ENCODE measurements around the gene CPS1.

The CPS1 gene

DNA sequence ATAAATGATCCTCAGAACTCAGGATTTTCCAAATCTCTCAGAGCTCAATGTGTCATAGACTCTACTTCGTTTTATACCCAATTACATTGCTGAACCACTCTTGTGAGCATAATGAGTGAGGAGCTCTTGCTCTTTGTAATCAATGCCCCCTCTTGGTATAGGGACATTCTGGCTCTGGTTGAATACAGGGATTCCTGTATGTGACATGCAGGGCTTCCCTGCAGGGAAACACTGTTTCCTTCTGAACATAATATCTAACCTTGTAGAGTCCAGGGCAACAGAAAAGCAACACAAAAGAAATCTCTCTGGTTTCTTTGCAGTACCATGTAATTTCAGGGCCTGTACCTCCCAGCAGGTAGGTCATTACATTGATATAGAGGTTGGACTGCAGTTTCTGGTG lies 101.5 kb downstream of the CPS1 start:
- TF ChIP-seq NFIC (IDR thresholded peaks at IDR 0.05) (no peak), EGR1 (IDR thresholded peaks at IDR 0.05) (no peak), TAF1 (IDR thresholded peaks at IDR 0.05; ENCODE audit: low read depth) (no peak), EP300 (IDR thresholded peaks at IDR 0.05; ENCODE audit: borderline replicate concordance) (no peak), CREB1 (IDR thresholded peaks at IDR 0.05; ENCODE audit: low read depth) (no peak), FOXM1 (IDR thresholded peaks at IDR 0.05; ENCODE audit: borderline replicate concordance, low read depth) (no peak), TEAD4 (IDR thresholded peaks at IDR 0.05) (no peak), RAD21 (IDR thresholded peaks at IDR 0.05; ENCODE audit: low read depth) (no peak)
- TF ChIP-seq, protein P1, sequence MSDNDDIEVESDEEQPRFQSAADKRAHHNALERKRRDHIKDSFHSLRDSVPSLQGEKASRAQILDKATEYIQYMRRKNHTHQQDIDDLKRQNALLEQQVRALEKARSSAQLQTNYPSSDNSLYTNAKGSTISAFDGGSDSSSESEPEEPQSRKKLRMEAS (IDR thresholded peaks at IDR 0.05), result no peak
- TF ChIP-seq, protein P2, sequence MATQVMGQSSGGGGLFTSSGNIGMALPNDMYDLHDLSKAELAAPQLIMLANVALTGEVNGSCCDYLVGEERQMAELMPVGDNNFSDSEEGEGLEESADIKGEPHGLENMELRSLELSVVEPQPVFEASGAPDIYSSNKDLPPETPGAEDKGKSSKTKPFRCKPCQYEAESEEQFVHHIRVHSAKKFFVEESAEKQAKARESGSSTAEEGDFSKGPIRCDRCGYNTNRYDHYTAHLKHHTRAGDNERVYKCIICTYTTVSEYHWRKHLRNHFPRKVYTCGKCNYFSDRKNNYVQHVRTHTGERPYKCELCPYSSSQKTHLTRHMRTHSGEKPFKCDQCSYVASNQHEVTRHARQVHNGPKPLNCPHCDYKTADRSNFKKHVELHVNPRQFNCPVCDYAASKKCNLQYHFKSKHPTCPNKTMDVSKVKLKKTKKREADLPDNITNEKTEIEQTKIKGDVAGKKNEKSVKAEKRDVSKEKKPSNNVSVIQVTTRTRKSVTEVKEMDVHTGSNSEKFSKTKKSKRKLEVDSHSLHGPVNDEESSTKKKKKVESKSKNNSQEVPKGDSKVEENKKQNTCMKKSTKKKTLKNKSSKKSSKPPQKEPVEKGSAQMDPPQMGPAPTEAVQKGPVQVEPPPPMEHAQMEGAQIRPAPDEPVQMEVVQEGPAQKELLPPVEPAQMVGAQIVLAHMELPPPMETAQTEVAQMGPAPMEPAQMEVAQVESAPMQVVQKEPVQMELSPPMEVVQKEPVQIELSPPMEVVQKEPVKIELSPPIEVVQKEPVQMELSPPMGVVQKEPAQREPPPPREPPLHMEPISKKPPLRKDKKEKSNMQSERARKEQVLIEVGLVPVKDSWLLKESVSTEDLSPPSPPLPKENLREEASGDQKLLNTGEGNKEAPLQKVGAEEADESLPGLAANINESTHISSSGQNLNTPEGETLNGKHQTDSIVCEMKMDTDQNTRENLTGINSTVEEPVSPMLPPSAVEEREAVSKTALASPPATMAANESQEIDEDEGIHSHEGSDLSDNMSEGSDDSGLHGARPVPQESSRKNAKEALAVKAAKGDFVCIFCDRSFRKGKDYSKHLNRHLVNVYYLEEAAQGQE (IDR thresholded peaks at IDR 0.05; ENCODE audit: low read depth), result no peak
- TF ChIP-seq, protein P3, sequence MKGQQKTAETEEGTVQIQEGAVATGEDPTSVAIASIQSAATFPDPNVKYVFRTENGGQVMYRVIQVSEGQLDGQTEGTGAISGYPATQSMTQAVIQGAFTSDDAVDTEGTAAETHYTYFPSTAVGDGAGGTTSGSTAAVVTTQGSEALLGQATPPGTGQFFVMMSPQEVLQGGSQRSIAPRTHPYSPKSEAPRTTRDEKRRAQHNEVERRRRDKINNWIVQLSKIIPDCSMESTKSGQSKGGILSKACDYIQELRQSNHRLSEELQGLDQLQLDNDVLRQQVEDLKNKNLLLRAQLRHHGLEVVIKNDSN (IDR thresholded peaks at IDR 0.05), result no peak

DNA sequence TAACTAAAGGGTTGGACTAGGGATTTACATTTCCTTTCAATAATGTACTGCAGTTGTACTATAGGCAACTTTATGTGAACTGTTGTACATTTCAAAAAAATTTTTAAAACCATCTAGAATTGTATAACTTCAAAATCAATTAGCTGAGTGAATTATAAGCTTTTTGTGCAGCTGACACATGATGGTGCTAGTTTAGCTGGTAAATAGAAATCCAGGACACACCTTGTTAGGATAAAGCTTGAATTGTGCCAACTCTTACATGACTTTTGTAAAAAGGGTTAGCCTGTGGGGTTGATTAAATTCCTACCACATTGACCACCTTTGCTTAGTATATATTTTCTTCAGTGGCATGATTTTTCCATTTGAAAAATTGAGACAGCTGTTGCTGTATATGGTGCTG lies 104.4 kb downstream of the CPS1 start:
- TF ChIP-seq YY1 (IDR thresholded peaks at IDR 0.05; ENCODE audit: low read depth), result no peak
- TF ChIP-seq, protein P1 (IDR thresholded peaks at IDR 0.05), result no peak
- no peak for TF ChIP-seq ZBTB7A (IDR thresholded peaks at IDR 0.05; ENCODE audit: low read depth)
- TF ChIP-seq TEAD4 (IDR thresholded peaks at IDR 0.05), result no peak
- TF ChIP-seq EP300 (IDR thresholded peaks at IDR 0.05; ENCODE audit: borderline replicate concordance), result no peak
- TF ChIP-seq, protein P3 (IDR thresholded peaks at IDR 0.05), result no peak
- TF ChIP-seq TCF12 (IDR thresholded peaks at IDR 0.05; ENCODE audit: low read depth), result no peak
- TF ChIP-seq RAD21 (IDR thresholded peaks at IDR 0.05; ENCODE audit: low read depth), result no peak
- no peak for TF ChIP-seq EGR1 (IDR thresholded peaks at IDR 0.05)
- TF ChIP-seq TAF1 (IDR thresholded peaks at IDR 0.05; ENCODE audit: low read depth), result no peak
- no peak for TF ChIP-seq NFIC (IDR thresholded peaks at IDR 0.05)
- TF ChIP-seq CREB1 (IDR thresholded peaks at IDR 0.05; ENCODE audit: low read depth), result no peak
- TF ChIP-seq CEBPB (IDR thresholded peaks at IDR 0.05), result no peak
- TF ChIP-seq FOXM1 (IDR thresholded peaks at IDR 0.05; ENCODE audit: borderline replicate concordance, low read depth), result no peak
- TF ChIP-seq, protein P2 (IDR thresholded peaks at IDR 0.05; ENCODE audit: low read depth), result no peak

DNA sequence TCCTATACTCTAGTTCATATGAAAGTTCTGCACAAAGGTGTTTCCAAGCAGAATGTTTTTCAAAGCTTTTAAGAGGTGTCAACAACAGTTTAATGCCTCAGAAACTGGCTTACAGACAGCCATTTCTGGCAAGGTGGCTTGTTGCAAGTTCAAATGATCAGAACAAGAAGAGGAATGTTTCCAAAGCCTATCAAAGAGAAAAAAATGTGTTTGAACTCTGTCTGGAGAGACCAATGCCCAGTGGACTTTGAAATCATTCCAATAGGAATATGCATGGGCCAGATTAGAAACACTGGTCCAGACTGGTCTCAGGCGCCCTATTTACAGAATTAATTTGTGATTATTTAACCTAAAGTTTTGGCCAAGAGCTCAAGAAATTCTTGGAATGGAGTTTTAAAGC lies 106.2 kb downstream of the CPS1 start:
- TF ChIP-seq RAD21 (IDR thresholded peaks at IDR 0.05; ENCODE audit: low read depth) (no peak), FOXM1 (IDR thresholded peaks at IDR 0.05; ENCODE audit: borderline replicate concordance, low read depth) (no peak), TCF12 (IDR thresholded peaks at IDR 0.05; ENCODE audit: low read depth) (no peak), TAF1 (IDR thresholded peaks at IDR 0.05; ENCODE audit: low read depth) (no peak), CREB1 (IDR thresholded peaks at IDR 0.05; ENCODE audit: low read depth) (no peak), EGR1 (IDR thresholded peaks at IDR 0.05) (no peak), YY1 (IDR thresholded peaks at IDR 0.05; ENCODE audit: low read depth) (no peak), EP300 (IDR thresholded peaks at IDR 0.05; ENCODE audit: borderline replicate concordance) (no peak), CEBPB (IDR thresholded peaks at IDR 0.05) (no peak), ZBTB7A (IDR thresholded peaks at IDR 0.05; ENCODE audit: low read depth) (no peak), NFIC (IDR thresholded peaks at IDR 0.05) (no peak), TEAD4 (IDR thresholded peaks at IDR 0.05) (no peak)
- TF ChIP-seq, protein P3 (IDR thresholded peaks at IDR 0.05), result no peak
- TF ChIP-seq, protein P1 (IDR thresholded peaks at IDR 0.05), result no peak
- TF ChIP-seq, protein P2 (IDR thresholded peaks at IDR 0.05; ENCODE audit: low read depth), result no peak
